Medulla oblongata (tissue), 1 donor: Measurements from ENCODE around the gene CCNC.
"Not testable (repeated sequence)": the region's sequence is repeated elsewhere in the genome, so short reads cannot be mapped to it uniquely, and the experiment has no call there.

ENCODE experiments used
- DNase-seq: peaks from one replicate; pipeline ENCODE4 v3.0.0-alpha.2; 2015; ENCODE audit errors: extremely low spot score

Gene CCNC

GRCh38 chr6:99603421-99604165 lies 35.1 kb upstream of the CCNC start:
- DNase-seq: peak; percentile 63

DNA sequence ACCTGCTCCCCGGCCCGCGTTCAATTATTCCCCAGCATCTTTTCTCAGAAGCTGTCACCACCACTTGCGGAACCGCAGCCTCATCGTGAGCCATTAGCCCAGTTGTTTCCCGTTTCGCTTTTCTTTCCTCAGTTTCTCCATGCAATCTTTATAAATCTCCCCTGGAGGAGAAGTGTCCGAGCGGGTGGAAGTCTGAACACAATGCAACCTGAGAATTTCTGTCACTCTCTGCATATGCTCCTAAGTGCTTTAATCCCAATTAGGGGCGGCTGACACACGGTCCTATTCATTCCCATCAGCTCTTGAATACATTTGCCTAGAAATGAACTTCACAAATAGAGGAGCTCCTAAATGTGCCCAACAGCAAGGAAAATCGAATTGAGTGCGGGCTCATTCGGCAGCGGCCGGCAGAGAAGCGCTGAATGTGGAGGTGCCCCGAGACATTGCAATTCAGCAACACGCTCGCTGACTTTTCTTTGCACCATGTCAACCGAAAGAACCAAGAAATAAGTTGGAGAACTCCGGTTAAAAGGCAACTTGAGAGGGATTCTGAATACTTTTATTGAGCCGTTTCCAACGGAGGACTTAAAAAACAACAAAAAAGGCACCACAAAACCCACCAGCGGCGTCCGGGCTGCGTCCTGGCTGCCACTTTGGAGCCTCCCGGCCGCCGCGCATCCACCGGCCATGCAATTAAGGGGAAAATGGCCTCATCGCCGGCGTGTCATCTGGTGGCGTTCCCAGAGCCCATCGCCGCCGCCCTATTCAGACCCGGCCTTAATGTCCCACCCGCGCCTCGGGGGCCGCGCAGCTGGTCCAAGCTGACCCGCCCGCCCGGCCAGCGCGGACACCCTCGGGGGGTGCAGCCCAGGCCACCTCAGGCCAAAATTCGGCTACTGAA lies 34.3 kb upstream of the CCNC start:
- no peak for DNase-seq

GRCh38 chr6:99594696-99595095 lies 26.2 kb upstream of the CCNC start:
- DNase-seq: not testable (repeated sequence)

DNA sequence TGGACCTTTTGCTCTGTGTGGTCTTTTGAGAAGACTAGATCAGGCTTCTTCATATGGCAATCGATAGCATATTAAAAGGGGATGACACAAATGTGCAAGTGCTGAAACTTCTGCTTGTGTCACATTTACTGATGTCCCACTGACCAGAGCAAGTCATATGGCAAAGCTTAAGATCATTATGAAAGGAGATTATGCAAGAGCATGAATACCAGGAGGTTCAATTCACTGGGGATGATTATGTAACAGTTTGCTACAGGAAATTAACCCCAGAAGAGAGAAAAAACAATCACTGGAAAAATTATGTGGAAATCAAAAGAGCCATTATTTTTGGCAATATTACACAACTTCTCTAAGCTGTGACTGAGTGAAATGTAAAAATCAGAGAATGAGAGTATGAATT lies 24.4 kb upstream of the CCNC start:
- no peak for DNase-seq

DNA sequence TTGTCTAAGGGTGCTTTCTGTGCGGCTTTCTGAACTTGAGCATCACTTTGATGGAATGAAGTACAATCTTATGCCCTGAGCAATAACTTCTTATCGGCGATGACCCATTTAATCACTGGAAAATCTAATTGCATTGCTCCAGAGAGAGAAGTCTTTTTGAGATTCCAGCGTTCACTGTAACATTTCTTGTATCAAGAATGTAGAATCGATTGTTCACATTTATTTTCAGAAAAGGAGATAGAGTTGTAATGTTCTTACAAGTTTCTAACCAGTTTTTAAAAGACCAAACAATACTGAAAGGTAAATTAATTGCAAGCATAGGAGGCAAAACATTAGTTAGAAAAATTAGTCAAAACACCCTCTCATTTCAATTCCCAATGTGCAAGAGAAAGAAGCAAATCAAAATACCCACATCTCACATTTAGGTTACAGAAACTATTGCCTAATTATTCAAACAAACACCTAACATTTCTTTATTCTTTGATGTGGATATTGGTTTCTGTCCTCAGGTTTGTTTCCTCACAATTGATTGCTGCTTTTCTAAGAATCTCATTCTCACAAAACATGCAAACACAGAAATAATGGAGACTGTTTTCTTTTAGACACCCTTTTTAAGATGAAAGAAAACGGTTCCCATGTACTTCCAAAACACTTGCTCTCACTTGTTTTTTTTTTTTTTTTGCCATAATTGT lies 23.4 kb upstream of the CCNC start:
- DNase-seq: no peak

GRCh38 chr6:99590728-99591672 lies 22.5 kb upstream of the CCNC start:
- no peak for DNase-seq

GRCh38 chr6:99589907-99590493 lies 21.5 kb upstream of the CCNC start:
- no peak for DNase-seq

DNA sequence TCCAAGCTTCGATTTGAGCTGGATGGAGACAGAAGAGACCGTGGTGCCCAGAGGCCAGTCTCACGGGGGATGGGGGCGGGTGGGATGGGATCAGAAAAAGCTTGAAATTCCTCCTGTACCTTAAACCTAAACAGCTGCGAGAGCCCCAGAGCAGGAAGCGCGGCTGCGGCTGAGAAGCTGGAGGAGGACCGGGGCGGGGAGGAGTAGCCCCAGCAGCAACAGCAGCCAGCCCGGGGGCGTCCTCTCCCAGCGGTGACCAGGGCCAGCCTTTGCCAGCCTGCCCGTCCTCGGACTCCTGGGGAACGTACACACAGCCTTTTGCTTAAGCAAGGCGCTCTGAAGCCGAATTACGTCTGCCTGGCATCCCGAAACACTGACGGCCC lies 20.8 kb upstream of the CCNC start:
- no peak for DNase-seq

- DNase-seq: peak; percentile 80
Measured at GRCh38 chr6:99588618-99589289, 20.3 kb upstream of the CCNC start.

- no peak for DNase-seq
Measured at GRCh38 chr6:99587792-99588191, 19.3 kb upstream of the CCNC start.

DNA sequence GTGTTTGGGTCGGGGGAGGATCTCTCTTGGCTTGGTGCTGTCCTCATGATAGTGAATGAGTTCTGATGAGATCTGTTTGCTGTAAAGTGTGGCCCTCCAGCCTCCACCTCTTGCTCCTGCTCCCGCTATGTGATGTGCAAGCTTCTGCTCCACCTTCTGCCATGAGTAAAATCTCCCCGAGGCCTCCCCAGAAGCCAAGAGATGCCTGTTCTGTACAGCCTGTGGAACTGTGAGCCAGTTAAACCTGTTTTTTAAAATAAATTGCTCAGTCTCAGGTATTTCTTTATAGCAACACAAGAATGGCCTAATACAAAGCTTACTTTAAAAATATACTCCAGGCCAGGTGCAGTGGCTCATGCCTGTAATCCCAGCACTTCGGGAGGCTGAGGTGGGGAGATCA lies 11.3 kb upstream of the CCNC start:
- no peak for DNase-seq

GRCh38 chr6:99575544-99576227 lies 7.2 kb upstream of the CCNC start:
- DNase-seq: no peak

DNA sequence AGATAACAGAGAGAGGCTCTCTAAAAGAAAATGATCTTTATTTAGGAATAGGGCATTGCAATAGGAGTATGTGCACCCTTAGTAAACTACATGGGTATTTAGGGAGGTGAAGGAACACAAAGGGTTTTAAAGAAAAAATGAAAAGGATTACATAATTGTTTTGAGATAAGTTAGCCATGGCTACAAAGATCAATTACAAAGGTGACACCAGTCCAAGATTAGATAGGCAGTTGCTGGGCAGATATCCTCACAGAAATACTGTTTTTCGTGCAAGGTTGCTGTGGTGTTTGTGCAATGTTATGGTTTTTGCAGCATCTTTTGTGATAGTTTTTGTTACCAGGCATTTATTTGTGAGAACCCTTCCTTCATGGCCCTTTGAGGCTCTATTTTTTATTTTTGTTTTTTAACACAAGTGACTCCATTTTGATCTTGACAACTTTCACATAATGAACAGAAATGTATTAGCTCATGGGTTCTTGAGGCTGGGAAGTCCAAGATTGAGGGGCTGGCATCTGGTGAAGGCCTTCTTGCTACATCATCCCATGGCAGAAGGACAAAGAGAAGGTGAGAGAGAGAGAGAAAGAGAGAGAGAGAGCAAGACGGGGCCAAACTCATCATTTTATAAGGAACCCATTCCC lies 5.6 kb upstream of the CCNC start:
- no peak for DNase-seq

GRCh38 chr6:99563056-99563723 lies 5.3 kb downstream of the CCNC start:
- DNase-seq: no peak

DNA sequence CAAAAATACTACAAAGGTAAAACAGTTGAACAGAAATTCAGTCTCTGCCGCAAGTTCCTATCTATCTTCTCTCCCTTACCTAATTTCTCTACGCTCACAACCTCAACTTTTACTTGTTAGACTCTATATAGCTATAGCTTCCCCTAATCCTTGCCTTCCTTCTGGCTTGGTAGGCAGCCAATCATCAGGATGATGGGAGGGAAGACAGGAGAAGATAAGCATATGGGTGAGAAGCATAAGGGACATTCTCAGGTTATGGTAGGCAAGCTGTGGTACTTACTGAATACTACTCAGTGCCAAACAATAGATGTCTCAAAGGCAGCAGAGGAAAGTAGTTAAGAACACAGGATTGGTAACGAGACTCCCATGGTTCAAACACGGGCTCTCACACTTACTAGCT lies 7.8 kb downstream of the CCNC start:
- no peak for DNase-seq

DNA sequence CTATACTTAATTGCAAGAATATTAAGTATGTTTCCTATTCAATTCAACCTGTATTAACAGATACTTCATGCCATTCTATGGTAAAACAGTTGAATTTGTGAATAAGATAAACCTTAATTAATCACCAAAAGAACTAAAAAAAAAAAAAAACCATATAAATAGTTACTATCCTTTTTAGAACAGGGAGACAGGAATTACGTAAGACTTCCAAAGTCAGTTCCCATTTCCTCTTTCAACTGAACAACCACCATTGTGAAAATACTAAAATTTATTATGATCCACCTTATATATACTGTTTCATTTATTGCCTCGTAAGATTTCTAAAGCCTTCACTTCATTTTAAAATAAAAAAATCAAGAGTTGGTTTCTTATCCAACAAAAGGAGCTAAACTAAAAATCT lies 9.4 kb downstream of the CCNC start:
- DNase-seq: no peak

GRCh38 chr6:99553888-99554287 lies 14.6 kb downstream of the CCNC start:
- DNase-seq: no peak

- DNase-seq: no peak
Measured at GRCh38 chr6:99550046-99550748, 18.3 kb downstream of the CCNC start.
